ENCODE results near the gene CIAO2B.

The CIAO2B gene

DNA sequence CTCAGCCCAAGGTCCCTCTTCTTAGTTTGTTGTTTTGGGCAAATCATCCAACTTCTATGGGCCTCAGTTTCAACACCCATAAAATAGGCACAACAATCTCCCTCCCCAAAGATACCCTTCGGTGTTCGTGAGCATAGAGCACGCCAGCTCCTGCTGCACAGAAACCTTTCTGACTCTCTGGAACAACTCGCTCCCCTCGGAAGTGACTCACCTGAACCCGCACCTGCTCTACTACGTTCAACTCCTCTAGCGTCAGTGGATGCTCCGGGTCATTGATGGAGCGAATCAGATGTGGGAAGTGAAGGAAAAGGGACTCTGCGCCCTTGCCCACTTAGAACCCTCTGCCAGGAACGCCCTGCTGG is 445 bp downstream of the CIAO2B start:
- peak overlapping the region; percentile 86 for H3K27ac ChIP-seq
- H3K4me1 ChIP-seq (ENCODE audit: control insufficient read depth in 1 of 2, insufficient read depth in 1 of 2, low read depth in 1 of 2, low read length in 1 of 2), result peaks cover 20 to 23% of the 10 kb centered on the region in 2 experiments
- peaks cover 17% of the 10 kb centered on the region for H3K36me3 ChIP-seq
- no peaks in the 10 kb centered on the region for H3K9me3 ChIP-seq
- no peaks in the 10 kb centered on the region for H3K27me3 ChIP-seq
- H3K4me3 ChIP-seq (ENCODE audit: low read depth in 1 of 2, low read length in 1 of 2), result peak overlapping the region; percentile 84 to 92
- TF ChIP-seq, protein P1, sequence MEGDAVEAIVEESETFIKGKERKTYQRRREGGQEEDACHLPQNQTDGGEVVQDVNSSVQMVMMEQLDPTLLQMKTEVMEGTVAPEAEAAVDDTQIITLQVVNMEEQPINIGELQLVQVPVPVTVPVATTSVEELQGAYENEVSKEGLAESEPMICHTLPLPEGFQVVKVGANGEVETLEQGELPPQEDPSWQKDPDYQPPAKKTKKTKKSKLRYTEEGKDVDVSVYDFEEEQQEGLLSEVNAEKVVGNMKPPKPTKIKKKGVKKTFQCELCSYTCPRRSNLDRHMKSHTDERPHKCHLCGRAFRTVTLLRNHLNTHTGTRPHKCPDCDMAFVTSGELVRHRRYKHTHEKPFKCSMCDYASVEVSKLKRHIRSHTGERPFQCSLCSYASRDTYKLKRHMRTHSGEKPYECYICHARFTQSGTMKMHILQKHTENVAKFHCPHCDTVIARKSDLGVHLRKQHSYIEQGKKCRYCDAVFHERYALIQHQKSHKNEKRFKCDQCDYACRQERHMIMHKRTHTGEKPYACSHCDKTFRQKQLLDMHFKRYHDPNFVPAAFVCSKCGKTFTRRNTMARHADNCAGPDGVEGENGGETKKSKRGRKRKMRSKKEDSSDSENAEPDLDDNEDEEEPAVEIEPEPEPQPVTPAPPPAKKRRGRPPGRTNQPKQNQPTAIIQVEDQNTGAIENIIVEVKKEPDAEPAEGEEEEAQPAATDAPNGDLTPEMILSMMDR (IDR thresholded peaks at IDR 0.05), result no peak

DNA sequence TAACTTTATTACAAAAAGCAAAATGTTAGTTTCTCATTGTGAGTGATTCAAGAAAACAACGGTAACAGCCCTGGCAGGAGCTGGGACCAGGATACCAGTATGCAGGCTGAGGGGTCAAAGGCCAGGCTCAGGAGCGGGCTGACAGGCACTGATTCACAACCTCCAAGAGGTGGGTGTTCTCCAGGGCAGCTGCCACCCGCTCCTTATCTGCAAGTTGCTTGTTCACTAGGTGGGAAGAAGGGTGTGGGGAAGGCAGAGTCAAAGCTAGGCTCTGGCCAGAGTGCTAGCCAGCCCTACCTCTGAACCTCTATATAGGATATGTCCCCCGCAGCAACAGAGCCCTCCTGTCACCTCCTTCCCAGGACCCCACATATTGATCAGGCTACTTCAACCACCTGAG is 2.1 kb downstream of the CIAO2B start:
- Histone ChIP-seq H3K4me1 (ENCODE audit: control insufficient read depth in 1 of 2, insufficient read depth in 1 of 2, low read depth in 1 of 2, low read length in 1 of 2) (peaks cover 16 to 23% of the 10 kb centered on the region in 2 experiments), H3K9me3 (no peaks in the 10 kb centered on the region), H3K4me3 (ENCODE audit: low read depth in 1 of 2, low read length in 1 of 2) (no peak overlapping the region), H3K36me3 (peaks cover 10% of the 10 kb centered on the region), H3K27me3 (peaks cover 8% of the 10 kb centered on the region), H3K27ac (no peak overlapping the region)
- TF ChIP-seq, protein P1 (IDR thresholded peaks at IDR 0.05), result no peak

DNA sequence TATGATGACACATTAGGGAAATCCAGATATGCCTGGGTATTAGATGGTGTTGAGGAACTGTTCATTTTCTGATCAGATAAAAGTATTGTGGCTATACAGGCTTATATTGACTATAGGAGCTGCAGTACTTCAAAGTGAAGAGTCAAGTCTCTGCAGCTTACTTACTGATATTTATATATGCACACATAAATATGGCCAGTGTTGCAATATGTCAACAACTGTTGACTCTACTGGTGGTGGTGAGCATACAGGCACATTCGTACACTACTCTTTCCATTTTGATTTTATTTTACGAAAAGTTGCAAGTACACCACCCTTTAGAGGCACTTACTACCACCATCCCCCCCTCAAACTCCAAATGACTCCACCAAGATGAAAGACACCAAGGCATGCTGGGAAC is 2.5 kb downstream of the CIAO2B start:
- peaks cover 10% of the 10 kb centered on the region for H3K36me3 ChIP-seq
- no peaks in the 10 kb centered on the region for H3K9me3 ChIP-seq
- no peak overlapping the region for H3K27ac ChIP-seq
- peaks cover 12% of the 10 kb centered on the region for H3K27me3 ChIP-seq
- TF ChIP-seq, protein P1 (IDR thresholded peaks at IDR 0.05), result no peak
- no peak overlapping the region for H3K4me3 ChIP-seq (ENCODE audit: low read depth in 1 of 2, low read length in 1 of 2)
- H3K4me1 ChIP-seq (ENCODE audit: control insufficient read depth in 1 of 2, insufficient read depth in 1 of 2, low read depth in 1 of 2, low read length in 1 of 2), result peaks cover 15 to 23% of the 10 kb centered on the region in 2 experiments

DNA sequence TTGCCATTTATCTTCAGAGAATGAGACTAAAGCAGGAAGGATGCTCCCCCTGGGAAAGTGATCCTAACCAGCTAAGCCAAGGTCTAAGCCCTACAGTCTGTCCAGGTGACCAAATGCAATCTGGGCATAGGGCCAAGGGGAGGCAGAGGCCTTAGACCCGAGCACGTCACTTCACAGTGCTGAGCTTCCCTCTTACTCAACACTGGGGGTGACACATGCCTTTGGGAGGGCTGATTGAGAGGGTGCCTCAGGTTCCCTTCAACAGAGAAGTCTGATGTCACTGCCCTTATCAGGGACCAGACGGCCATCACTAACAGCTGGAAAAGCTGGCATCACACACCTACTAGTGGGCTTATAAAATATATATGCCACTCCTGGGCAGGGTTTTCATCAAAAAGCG is 4.0 kb downstream of the CIAO2B start:
- H3K4me3 ChIP-seq (ENCODE audit: low read depth in 1 of 2, low read length in 1 of 2), result no peak overlapping the region
- peaks cover 10% of the 10 kb centered on the region for H3K36me3 ChIP-seq
- peaks cover 27% of the 10 kb centered on the region for H3K27me3 ChIP-seq
- TF ChIP-seq, protein P1 (IDR thresholded peaks at IDR 0.05), result no peak
- no peak overlapping the region for H3K27ac ChIP-seq
- no peaks in the 10 kb centered on the region for H3K9me3 ChIP-seq
- H3K4me1 ChIP-seq (ENCODE audit: control insufficient read depth in 1 of 2, insufficient read depth in 1 of 2, low read depth in 1 of 2, low read length in 1 of 2), result peaks cover 11 to 17% of the 10 kb centered on the region in 2 experiments

DNA sequence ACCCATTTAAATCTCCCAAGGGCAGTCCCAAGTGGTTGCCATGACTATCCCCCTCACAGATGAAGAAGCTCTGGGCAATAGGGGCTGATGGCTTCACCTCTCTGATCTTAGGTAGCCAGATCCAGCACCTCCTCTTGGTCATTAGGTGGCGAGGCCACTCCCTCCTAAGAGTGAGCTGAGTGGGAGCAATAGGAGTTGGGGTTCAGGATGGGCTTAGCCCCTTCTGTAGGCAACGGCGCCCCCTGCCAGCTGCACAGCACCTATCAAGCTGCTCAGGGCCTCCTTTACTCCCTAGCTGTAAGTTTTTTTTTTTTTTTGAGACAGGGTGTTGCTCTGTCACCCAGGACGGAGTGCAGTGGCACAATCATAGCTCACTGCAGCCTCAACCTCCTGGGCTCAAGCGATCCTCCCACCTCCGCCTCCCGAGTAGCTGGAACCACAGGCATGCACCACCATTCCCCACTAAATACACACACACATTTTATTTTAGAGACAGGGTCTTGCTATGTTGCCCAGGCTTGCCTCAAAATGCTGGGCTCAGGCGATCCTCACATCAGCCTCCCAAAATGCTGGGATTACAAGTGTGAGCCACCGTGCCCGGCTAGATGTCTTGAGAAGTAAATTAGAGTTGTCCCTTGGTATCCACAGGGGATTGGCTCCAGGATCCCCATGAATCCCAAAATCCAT is 5.4 kb downstream of the CIAO2B start:
- no peaks in the 10 kb centered on the region for H3K9me3 ChIP-seq
- no peak overlapping the region for H3K27ac ChIP-seq
- peaks cover 8 to 19% of the 10 kb centered on the region in 2 experiments for H3K4me1 ChIP-seq (ENCODE audit: control insufficient read depth in 1 of 2, insufficient read depth in 1 of 2, low read depth in 1 of 2, low read length in 1 of 2)
- TF ChIP-seq, protein P1 (IDR thresholded peaks at IDR 0.05), result no peak
- H3K36me3 ChIP-seq, result peaks cover 10% of the 10 kb centered on the region
- H3K4me3 ChIP-seq (ENCODE audit: low read depth in 1 of 2, low read length in 1 of 2), result no peak overlapping the region
- peaks cover 40% of the 10 kb centered on the region for H3K27me3 ChIP-seq
